Calu3 (cell line): Measurements from ENCODE around the gene CGB2. TPM values are rescaled to one million over a fixed set of nuclear protein-coding genes. Genes with fewer than 3 reads are reported as not detected.
"Not testable (repeated sequence)": the region's sequence is repeated elsewhere in the genome, so short reads cannot be mapped to it uniquely, and the experiment has no call there.

Experiments
- BruUV-seq: library from RNA; stranded (reverse); fragments of 400-500 nt; replicated peaks from 2 replicates; lab custom pipeline; 2021; lab: Mats Ljungman, UMichigan
- CTCF ChIA-PET: fragments of 300-600 bp; sonication (Branson Sonifier 250); formaldehyde crosslinking; loops from one replicate; lab custom pipeline; 2022; ENCODE audit warnings: antibody characterized with exemption; lab: Charles Lee
- DNase-seq: peaks from one replicate; pipeline ENCODE4 v3.0.0; 2022
- H3K27ac Mint-ChIP-seq: one replicate; pipeline ENCODE4 v1.8.0; 2022; ENCODE audit warnings: mixed read lengths; ENCODE audit not compliant: unreplicated experiment
- H3K27me3 Mint-ChIP-seq: one replicate; pipeline ENCODE4 v1.8.0; 2022; ENCODE audit warnings: mixed read lengths; ENCODE audit not compliant: unreplicated experiment
- H3K36me3 Mint-ChIP-seq: one replicate; pipeline ENCODE4 v1.8.0; 2022; ENCODE audit warnings: mild to moderate bottlenecking, moderate library complexity, mixed read lengths; ENCODE audit not compliant: insufficient read depth, unreplicated experiment
- H3K4me1 Mint-ChIP-seq: one replicate; pipeline ENCODE4 v1.8.0; 2022; ENCODE audit warnings: mild to moderate bottlenecking, low read depth, mixed read lengths; ENCODE audit not compliant: unreplicated experiment
- H3K4me3 Mint-ChIP-seq: one replicate; pipeline ENCODE4 v1.8.0; 2022; ENCODE audit warnings: mild to moderate bottlenecking, low read depth, moderate library complexity, mixed read lengths; ENCODE audit not compliant: unreplicated experiment
- H3K9me3 Mint-ChIP-seq: one replicate; pipeline ENCODE4 v1.8.0; 2022; ENCODE audit warnings: low read depth, mixed read lengths; ENCODE audit not compliant: unreplicated experiment
- intact Hi-C: fragments of 100-400 bp; cut with micrococcal nuclease; formaldehyde crosslinking; loops from one replicate; pipeline ENCODE4 v1.10.0; 2022; ENCODE audit not compliant: unreplicated experiment
- total RNA-seq: library from RNA; stranded (reverse); gene quantifications from 2 replicates; pipeline ENCODE4 v1.2.3, GENCODE V29; 2022
- TF ChIP-seq, protein P1 (sequence below): fragments of 200-600 bp; IDR thresholded peaks from one replicate; pipeline ENCODE4 v1.8.0; 2022; ENCODE audit warnings: antibody characterized with exemption; ENCODE audit not compliant: unreplicated experiment

Gene CGB2
- total RNA-seq, 1 experiment from 2014 or later = 0.52 TPM

DNA sequence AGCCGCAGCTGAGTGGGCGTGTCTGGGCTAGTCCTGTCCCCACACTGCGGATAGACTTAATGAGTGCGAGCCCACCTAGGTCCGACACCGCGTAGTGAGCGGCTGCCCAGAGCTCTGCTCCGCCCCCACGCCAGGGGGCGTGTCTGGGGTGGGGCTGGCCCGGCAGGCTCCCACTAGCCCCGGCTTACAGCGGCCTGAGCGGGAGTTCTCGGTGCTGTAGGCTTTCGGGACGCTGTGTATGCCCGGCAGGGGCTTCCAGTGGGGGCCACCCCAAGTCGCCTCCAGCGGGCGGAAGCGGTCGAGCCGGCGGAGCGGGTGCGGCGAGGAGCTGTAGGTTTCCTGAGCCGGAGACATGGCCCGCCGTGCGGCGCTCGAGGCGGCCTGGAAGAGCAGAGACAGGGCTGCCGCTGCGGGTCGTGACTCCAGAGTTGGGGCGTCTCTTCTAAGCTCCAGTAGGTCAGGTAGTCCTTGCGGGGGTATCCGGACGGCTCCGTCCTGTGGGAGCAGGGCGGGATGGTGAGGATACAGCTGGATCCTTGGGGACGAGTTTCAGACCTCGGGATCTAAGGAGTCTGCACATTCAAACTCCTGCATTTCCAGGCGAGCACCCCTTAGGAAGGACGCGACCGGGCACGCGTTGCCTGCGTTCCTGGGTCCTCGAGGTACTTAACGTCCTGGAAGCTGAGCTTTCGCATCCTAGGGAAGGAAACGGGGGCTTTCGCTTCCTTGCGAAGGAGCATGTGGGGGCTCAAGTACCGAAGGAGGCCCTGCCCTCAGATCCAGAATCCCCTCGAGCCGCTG lies 24.6 kb downstream of the CGB2 start:
- BruUV-seq = TSS peak; percentile 38
- H3K27ac Mint-ChIP-seq = no peak overlapping the region
- H3K27me3 Mint-ChIP-seq = peaks cover 16% of the 10 kb centered on the region
- H3K4me3 Mint-ChIP-seq = peak overlapping the region; percentile 95
- peaks cover 37% of the 10 kb centered on the region for H3K36me3 Mint-ChIP-seq
- H3K4me1 Mint-ChIP-seq = peaks cover 20% of the 10 kb centered on the region
- no peaks in the 10 kb centered on the region for H3K9me3 Mint-ChIP-seq
- CTCF ChIA-PET = interaction anchor here (0.5 to 1.6 kb wide), 12 partner anchors 17 to 160 kb away, joined by 3 to 10 read pairs (median 5); partner anchors contain the start of genes GYS1 and RUVBL2
- peak; percentile 85 for DNase-seq
- intact Hi-C loops = no loop called here
- TF ChIP-seq, protein P1, sequence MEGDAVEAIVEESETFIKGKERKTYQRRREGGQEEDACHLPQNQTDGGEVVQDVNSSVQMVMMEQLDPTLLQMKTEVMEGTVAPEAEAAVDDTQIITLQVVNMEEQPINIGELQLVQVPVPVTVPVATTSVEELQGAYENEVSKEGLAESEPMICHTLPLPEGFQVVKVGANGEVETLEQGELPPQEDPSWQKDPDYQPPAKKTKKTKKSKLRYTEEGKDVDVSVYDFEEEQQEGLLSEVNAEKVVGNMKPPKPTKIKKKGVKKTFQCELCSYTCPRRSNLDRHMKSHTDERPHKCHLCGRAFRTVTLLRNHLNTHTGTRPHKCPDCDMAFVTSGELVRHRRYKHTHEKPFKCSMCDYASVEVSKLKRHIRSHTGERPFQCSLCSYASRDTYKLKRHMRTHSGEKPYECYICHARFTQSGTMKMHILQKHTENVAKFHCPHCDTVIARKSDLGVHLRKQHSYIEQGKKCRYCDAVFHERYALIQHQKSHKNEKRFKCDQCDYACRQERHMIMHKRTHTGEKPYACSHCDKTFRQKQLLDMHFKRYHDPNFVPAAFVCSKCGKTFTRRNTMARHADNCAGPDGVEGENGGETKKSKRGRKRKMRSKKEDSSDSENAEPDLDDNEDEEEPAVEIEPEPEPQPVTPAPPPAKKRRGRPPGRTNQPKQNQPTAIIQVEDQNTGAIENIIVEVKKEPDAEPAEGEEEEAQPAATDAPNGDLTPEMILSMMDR = peak; percentile 53

DNA sequence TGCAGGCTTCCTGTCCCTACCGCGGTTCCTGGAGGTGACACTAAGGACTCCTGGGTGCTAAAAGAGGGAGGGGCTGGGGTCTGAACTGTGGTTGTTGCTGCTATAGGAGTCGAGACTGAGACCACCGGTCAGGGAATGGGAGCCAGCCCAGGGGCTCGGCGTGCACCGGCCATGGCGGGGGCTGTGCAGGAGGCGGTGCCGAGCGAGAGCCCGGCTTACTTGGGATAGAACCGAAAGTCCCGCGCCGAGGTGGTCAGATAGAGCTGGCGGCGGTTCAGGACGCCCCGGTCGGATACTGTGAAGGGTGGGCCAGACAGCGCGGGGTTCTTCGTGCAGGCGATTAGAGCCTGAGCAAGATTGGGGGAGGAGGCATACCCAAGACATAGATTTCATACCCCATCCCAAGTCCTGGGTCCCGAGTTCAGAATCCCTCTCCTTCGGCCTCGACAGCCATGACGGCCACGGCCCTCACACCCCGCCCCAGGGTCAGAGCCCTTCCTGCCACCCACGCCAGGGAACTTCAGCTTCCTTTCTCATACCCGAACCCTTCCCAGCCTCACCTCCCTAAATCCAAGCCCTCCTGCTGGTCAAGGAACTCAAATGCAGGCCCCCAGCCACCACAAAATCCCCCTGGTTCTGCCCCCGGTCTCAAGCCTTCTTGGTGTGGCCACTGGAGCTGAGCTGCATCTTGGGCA lies 25.4 kb downstream of the CGB2 start:
- intact Hi-C loops, H3K9me3 Mint-ChIP-seq, BruUV-seq, DNase-seq: not testable (repeated sequence)
- H3K36me3 Mint-ChIP-seq = peaks cover 37% of the 10 kb centered on the region
- H3K27me3 Mint-ChIP-seq = peaks cover 16% of the 10 kb centered on the region
- peaks cover 20% of the 10 kb centered on the region for H3K4me1 Mint-ChIP-seq
- H3K4me3 Mint-ChIP-seq = peak overlapping the region; percentile 95
- CTCF ChIA-PET = interaction anchor here (0.6 to 1.6 kb wide), 9 partner anchors 17 to 142 kb away, joined by 3 to 10 read pairs (median 5); partner anchors contain the start of genes GYS1 and RUVBL2
- peak overlapping the region; percentile 58 for H3K27ac Mint-ChIP-seq

DNA sequence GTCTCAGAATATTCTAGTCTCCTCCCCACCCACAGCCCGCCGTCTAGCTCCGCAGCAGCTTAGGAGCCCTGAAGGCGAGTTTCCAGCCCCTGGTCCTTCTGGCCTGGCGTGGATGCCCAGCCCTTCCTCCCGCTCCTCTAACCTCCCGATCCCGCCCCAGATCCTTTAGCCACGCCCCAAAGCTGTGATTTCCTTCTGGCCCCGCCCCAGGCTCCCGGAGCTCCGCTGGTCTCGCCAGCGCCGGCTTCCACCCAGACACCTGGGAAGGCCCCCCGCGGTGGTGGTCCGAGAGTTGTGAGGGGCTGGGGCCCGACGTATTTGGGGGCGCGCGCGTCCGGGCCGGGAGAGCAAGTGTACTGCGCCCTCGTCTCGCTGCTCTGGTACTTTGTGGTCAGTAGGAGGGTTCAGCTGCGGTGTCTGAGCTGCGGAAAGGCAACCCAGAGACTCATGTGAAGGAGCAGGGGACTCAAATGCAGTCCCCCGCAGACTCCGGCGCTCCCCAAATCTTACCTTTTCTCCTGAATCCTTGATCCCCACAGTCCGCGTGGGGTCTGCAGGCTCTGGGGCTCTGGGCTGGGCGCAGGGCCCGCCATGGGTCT lies 26.0 kb downstream of the CGB2 start, which contains the start of gene CGB7:
TSS of gene CGB7 (minus strand) at position 114 of the 599 bp plus-strand sequence. CDS start 2,374 bp downstream, outside the sequence.
- CTCF ChIA-PET = interaction anchor here (0.5 to 1.5 kb wide), 3 partner anchors 39 to 101 kb away, joined by 4 to 5 read pairs (median 4); partner anchors contain the start of gene RUVBL2
- Mint-ChIP-seq H3K27me3 (peaks cover 16% of the 10 kb centered on the region), H3K9me3 (no peaks in the 10 kb centered on the region), H3K4me1 (peaks cover 20% of the 10 kb centered on the region), H3K27ac (peak within 1 kb of the TSS; percentile 58), H3K4me3 (peak within 1 kb of the TSS; percentile 95), H3K36me3 (peaks cover 37% of the 10 kb centered on the region)
- no TSS peak for BruUV-seq
- DNase-seq = peak; percentile 87
- intact Hi-C loops = no loop called here
- TF ChIP-seq, protein P1 = no peak

DNA sequence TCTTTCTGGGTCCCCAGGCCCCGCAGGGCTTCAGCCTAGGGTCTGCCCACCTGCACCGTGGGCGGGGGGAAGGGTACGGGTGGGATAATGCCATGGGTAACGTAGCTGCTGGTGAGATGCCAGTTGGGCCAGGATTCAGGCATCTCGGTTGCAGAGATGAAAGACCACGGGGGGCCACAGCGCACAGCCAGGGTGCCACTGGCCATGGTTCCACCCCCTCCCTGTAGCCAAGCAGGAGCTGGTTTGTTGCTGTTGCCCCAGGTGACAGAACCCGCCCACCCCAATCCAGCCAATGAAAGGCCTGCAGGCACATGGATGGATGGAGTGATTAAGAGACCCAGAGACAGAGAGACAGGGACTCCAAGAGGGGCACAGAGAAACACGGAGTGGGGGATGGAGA lies 26.9 kb downstream of the CGB2 start:
- peaks cover 37% of the 10 kb centered on the region for H3K36me3 Mint-ChIP-seq
- intact Hi-C loops = no loop called here
- peaks cover 16% of the 10 kb centered on the region for H3K27me3 Mint-ChIP-seq
- DNase-seq = peak; percentile 44
- TF ChIP-seq, protein P1 = no peak
- no peak overlapping the region for H3K27ac Mint-ChIP-seq
- CTCF ChIA-PET = interaction anchor here (1.5 kb wide), 1 partner anchor 40 kb away, joined by 4 read pairs; no protein-coding TSS in a partner anchor
- H3K4me1 Mint-ChIP-seq = peaks cover 20% of the 10 kb centered on the region
- no TSS peak for BruUV-seq
- H3K4me3 Mint-ChIP-seq = peak overlapping the region; percentile 95
- H3K9me3 Mint-ChIP-seq = no peaks in the 10 kb centered on the region
